HL-60 (cell line): ENCODE data around the gene GOLGB1.

ENCODE experiments used
- CTCF ChIP-seq: IDR thresholded peaks from one replicate; pipeline ENCODE4 v1.5.1; 2011; ENCODE audit warnings: low read length, control low read depth, inconsistent platforms; ENCODE audit not compliant: insufficient read depth
- GABPA ChIP-seq: IDR thresholded peaks from 2 replicates; pipeline ENCODE4 v1.6.1; 2012; ENCODE audit warnings: low read depth
- POLR2AphosphoS5 ChIP-seq: IDR thresholded peaks from 2 replicates; pipeline ENCODE4 v1.6.1; 2012; ENCODE audit warnings: low read depth
- REST ChIP-seq: IDR thresholded peaks from 2 replicates; pipeline ENCODE4 v1.6.1; 2012; ENCODE audit warnings: low read depth; ENCODE audit not compliant: insufficient replicate concordance
- SPI1 ChIP-seq: IDR thresholded peaks from 2 replicates; pipeline ENCODE4 v1.6.1; 2012; ENCODE audit warnings: low read depth, mild to moderate bottlenecking, borderline replicate concordance

- no peak for TF ChIP-seq SPI1
- TF ChIP-seq CTCF: no peak
- no peak for TF ChIP-seq REST
- no peak for TF ChIP-seq POLR2AphosphoS5
- no peak for TF ChIP-seq GABPA
These were observed 10.1 kb upstream of the GOLGB1 start for GRCh38 chr3:121759541-121760202.
